NCI-H524 treated with DMSO at 0.1 percent for 48 hours (cell line): ENCODE data around the gene HSDL2.

ENCODE experiments used
- DNase-seq: peaks from one replicate; lab custom pipeline; 2025; lab: John Stamatoyannopoulos, UW

The HSDL2 gene

DNA sequence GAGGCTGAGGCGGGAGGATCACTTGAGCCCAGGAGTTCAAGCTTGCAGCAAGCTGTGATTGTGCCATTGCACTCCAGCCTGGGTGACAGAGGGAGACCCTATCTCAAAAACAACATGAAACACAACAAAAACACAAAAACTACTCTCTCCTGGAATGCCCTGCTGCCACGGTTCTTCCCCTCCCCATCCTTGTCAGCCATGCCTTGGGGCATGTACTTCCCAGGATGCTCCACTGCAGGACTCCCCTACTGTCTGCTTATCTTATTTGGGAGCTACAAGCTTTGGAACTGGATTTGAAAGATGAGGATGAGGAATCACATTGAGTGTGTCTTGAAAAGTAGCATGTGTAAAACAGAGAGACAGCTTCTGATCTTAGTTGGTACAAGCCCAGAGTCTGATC, 66.6 kb downstream of the HSDL2 start:
- no peak for DNase-seq

DNA sequence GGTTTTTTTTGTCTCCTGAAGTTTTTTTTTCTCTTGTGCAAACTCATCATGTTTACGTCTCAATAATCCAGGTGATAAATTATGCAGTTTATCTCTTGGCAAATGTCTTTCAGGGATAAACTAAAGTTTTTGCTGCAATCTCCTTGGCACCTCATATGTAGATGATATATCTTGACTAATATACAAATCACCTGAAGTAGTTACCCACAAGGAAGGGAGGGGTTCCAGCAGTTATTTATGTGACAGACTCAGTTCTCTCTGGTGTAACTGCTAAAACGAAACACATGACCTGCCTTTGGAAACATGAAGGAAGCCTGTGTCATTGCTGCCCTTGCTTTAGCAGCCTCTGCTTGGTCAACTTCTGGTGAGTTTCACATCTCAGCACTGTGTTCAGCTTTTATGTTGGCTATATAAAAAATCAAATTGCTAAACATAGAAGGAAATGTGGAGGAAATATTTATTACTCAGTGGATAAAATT, 67.4 kb downstream of the HSDL2 start:
- DNase-seq: no peak

DNA sequence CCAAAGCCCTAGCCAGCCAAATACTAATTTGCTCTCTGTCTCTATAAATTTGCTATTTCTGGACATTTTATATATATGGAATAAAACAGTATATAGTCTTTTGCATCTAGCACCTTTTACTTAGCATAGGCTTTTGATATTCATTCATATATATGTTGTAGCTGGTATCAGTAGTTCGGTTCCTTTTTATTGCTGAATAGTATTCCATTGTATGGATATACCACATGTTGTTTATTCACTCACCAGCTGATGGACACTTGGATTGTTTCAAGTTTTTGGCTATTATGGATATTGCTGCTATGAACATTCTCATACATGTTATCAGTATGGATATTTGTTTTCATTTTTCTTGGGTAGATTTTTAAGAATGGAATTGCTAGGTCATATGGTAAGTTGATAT, 82.9 kb downstream of the HSDL2 start:
- DNase-seq: no peak

DNA sequence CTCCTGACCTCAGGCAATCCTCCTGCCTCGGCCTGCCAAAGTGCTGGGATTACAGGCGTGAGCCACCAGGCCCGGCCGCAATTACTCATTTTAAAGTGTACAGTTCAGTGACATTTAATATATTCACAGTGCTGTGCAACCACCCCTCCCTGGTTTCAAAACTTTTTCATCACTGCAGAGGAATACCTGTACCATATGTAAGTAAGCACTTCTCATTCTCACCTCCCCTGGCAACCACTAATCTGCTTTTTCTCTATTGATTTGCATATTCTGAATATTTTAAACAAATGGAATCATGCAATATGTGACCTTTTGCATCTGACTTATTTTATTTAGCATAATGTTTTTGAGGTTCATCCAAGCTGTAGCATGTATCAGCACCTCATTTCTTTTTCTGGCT, 85.4 kb downstream of the HSDL2 start:
- no peak for DNase-seq

DNA sequence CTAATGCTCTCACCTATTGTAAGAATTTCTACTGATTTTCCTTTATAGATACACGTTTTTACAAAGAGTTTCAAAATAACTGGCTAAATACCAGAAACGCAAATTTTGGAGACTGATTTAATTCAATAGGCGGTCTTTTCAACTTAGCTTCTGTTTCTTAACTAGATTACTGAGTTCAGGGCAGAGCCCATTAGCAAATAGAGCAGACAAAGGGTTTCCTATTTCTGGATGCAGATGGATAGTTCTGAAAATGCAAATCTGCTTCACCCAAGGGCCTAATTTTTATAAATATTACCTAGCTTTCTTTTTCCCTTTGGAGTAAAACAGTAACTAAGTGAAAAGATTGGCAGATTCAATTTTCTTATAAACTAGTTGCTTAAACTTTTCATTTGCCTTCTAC, 93.1 kb downstream of the HSDL2 start:
- no peak for DNase-seq

DNA sequence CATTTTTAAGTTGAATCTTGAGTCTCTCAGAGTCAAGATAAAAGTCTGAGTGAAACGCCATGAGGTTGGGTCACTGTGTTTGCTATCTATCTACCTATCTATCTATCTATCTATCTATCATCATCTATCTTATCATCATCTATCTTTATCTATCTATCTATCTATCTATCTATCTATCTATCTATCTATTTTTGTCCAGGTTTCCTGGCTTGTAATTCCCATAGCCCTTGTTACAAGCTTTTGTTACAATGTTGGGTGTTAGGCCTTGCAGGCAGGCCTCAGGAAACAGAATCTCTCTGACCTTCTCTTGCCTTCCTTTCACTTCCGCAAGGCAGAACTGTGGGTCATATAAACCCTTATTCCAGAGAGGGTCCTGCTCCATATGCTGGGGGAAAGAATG, 94.1 kb downstream of the HSDL2 start:
- no peak for DNase-seq

DNA sequence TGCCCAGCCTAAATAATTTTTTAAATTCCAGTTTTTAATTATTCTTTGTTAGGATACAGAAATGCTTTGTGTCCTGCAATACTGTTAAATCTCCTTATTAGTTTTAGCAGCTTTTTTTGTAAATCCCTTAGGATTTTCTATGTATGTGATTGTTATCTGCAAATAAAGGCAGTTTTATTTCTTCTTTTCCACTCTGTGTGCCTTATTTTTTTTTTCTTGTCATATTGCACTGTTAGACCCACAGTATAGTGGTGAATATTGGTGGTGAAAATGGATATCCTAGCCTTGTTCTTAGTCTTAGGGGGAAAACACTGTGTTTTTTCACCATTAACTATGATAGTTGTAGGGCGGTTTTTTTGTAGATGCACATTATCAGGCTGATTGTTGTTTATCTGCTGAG, 95.4 kb downstream of the HSDL2 start:
- DNase-seq: no peak

DNA sequence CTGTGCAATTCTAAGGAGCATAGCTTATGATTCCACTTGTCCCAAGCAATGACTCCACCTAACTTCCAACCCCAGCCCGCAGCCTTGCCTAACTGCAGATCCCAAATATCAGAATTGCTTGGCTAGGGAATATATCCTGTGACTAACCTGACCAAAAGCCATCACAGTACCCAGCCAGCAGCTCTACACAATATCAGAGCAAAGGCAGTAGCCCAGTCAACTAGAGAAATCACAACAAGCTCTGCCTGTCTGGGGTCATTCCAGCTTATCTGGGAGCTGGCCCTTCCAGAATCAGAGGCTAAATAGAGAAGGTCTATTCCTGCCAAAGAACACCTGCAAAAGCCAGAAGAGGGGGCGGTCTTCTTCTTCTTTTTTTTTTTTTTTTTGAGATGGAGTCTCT, 97.4 kb downstream of the HSDL2 start:
- no peak for DNase-seq

DNA sequence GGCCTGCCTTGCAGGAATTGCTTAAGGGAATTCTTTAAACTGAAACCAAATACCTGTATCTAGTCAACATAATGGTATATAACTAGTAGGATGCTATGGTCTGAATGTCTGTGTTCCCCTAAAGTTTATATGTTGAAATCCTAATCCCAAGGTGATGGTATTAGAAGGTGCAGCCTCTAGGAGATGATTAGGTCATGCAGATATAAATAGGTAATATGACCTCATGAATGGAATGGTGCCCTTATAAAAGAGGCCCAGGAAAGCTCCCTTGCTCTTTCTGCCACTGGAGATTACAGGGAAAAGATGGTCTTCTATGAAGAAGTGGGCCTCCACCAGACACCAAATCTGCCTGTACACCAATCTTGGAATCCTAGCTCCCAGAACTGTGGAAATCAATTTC, 99.3 kb downstream of the HSDL2 start:
- no peak for DNase-seq

DNA sequence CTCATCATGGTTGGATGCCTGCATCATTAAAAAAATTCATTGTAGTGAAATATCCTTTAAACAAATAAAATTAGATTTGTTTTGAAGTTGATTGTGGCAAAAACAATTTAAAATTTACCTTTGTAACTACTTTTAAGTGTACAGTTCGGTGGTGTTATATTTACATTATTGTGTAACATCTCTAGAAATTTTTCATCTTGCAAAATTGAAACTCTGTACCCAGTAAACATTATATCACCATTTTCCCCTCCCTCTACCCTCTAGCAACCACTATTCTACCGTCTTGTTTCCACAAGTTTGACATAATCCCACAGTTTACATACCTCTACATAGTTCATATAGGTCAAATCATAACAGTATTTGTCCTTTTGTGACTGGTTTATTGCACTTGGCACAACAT, 104.7 kb downstream of the HSDL2 start:
- no peak for DNase-seq

DNA sequence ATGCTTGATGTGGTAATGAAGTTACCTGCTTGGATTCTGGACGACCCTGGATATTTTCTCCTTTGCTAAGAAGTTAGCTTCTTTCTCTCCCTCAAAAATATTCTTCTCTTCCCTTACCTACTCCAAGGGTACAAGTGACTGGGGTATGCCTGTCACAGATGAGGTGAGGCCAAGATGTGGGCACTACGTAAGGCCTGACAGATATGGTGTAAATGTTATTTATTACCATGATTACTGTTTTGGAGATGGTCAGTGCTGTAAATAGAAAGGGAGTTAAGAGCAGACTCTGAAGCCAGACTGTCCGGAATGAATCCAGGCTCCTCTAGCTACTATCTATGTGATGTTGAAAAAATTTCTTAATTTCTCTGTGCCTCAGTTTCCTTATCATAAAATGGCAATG, 105.7 kb downstream of the HSDL2 start:
- DNase-seq: no peak

DNA sequence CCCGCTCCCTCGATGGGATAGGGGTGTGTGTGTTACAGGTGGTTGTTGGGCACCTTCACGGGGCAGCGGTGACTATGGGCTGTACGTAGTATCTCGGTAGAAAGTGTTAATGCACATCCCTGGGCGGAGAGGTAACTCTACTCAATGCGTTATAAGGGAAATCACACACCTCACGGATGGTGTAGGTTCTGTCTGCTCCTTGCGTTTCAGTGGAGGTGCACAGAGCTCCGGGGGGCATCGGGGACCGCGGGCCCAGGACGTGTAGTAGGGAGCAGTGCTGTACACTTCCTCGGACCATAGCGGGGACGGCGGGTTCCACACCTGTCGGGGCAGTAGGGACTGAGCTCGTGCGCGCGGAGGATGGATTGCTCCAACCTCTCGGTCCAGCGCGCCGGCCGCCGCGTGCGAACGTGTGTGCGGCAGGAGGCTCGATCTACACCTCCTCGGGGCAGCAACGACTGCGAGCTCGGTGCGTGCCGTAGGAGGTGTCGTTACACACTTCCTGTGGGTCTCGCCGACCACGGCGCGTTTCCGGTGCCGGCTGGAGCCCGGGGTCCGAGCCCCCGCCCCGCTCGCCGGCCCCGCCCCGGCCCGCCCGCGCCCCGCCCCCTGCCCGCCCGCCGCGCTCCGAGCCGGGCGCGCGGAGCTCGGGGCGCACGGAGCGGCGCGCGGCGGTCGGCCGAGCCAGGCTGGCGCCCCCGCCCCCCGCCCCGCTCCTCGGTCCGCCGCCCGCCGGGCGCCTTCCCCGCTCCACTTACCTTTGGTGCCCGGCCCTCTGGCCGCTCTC, 106.5 kb downstream of the HSDL2 start, which contains the start of gene KIAA1958:
TSS of gene KIAA1958 (plus strand) at position 607 of the 787 bp plus-strand sequence. CDS start 87,254 bp downstream, outside the sequence.
- DNase-seq: no peak

DNA sequence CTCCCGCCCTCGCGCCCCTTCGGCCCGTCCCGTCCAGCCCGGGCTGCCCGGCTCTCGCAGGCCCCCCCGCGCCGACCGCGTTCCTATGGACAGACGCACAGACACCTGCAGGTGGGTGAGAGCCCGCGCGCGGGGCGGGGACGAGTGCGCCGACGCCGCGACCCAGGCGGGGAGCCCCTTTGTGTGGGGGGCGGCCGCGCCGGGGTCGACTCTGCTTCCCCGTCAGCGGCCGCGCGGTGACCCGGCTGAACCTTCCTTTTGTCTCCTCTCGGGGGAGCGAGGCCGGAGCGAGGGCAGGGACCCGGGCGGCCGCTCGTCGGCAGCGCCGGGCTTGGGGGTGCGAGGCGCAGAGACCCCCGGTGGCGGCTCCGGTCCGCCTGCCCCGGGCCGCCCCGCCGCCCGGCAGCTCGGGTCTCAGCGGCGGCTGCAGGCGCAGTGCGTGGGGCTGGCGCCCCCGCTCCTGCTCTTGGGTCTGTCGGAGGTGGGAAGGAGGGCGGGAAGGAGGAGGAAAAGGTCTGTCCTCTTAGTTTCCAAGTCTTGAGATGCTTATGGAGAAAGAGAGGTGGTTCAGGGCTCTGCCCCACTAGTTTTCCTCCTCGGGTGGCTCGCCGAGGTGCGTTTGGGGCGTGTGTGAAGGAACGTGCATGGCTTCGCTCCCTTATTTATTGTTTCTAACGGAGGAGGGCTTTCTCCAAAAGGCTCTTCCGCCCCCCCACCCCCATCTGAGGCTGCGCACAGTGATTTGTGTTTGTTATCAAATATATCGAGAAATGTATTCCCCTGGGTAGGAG, 107.3 kb downstream of the HSDL2 start:
- DNase-seq: no peak

DNA sequence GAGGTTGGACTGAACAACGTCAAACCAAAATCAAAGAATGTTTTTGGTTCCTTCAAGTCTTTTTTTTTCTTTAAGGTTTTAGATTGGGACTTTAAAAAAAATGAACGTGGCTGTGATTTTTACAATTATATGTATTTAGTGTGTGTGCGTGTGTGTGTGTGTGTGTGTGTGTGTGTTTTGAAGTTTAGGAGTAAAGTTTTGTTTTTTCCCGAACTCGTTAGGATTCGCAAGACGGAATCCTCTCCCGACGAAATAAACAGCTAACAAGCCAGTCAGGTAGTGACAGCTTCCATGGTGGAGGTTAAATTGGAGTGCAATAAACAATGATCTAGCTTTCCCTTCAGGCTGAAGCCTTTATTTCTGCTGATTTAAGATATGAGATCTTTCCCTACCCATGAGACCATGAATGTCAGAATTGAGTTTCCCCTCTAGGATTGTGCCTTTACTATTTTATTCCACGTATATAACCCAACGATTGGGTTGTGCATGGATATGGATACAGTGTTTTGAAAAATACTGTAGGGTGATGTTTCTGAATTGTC, 108.0 kb downstream of the HSDL2 start:
- no peak for DNase-seq

DNA sequence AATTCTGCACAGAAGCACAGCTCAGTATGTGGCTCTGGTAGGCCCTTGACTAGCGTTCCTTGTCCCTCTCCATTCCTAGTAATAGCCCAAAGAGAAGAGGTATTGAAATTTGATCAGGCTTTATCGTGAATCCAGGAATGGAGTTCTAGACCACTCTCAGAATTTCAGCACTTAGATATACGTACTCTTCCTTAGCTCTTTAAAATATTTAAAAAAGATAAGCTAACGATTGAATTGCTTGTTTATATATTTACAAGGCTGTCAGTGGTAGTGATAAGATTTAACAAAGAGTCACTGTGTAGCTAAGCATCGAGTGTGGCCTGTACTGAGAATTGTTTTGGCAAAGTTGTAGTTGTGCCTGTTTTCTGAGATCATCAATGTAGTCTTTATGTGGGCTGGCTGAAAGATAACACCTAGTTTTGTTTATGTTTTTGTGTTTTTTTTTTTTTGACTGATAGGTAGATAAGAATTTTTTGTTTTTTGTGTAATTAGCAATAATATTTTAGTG, 109.2 kb downstream of the HSDL2 start:
- DNase-seq: no peak

DNA sequence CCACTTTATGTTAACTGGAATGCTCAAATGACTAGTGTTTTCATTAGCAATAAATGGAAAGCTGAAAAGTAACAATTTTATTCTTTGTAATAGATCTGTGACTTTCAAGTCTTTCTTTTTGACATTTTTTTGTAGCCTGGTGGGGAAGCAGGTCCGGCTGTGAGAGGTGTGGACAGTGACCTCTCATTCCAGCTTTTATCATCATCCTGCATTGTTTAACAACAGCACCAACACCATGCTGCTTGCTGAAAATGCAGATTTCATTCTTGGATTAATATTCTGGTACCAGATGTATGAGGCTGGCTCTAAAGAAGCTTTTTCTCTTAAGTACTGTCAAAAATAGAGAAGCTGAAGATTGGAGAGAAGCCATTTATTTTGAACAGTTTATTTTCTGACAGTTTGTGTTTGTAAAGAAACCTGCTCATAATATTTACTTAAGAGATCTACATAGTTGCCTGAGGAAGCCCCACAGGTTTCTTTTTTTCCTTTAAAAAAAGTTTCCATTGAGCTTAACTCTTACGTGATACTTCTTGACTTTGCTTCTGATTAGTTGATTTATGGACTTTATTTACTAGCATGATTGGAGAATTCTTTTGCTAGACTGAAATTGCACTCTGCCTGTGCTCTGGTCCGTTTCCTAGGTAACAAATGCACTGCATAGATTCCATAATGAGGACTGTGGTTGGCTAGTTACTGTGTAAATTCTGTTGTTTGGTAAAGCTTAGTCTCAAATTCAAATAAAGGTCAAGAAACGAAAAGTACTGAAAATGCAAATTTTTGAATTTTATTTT, 110.2 kb downstream of the HSDL2 start:
- DNase-seq: no peak

DNA sequence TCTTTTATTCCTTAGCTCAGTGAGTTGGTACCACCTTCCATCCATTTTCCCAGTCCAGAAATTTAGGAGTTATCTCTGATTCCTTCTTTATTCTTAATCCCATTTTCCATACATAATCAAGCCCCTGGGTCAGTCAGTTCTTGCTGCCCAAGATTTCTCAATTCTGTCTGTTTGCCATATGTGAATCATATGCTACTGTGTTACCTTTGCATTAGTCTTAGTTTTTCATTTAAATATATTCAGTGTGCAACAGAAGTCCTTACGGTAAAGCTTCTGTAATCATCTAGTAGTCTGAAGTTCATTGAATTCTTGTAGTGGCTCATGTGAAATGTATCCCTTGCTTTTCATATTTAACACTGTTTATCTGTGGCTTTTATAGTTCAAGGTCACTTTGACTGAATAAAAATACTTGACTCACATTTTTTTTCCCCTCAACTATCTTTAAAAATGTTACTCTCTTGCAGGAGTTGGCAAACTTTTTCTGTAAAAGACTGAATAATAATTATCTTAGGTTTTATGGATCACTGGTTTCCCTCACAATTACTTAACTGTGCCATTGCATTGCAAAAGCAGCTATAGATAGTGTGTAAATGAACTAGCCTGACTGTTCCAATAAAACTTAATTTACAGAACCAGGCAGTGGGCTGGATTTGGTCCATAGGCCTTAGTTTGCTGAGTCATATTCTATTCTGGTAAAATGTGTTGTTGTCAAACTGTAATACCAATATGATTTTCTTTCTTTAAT, 113.7 kb downstream of the HSDL2 start:
- no peak for DNase-seq

DNA sequence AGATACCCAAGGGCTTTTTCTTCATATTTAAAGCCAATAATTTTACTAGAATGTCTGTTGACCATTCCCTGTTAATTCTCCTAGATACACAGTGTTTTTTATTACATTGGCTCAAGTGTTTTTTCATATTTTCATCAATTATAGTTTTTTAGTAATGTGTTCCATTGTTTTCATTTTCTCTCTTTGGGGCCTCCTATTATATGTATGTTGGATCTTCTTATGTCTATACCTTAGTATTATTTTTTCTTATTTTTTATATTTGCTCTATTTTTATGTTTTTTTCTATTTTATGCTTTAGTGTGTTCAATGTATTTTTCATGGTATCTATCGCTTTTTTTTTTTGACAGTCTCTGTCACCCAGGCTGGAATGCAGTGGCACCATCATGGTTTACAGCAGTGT, 114.2 kb downstream of the HSDL2 start:
- no peak for DNase-seq

DNA sequence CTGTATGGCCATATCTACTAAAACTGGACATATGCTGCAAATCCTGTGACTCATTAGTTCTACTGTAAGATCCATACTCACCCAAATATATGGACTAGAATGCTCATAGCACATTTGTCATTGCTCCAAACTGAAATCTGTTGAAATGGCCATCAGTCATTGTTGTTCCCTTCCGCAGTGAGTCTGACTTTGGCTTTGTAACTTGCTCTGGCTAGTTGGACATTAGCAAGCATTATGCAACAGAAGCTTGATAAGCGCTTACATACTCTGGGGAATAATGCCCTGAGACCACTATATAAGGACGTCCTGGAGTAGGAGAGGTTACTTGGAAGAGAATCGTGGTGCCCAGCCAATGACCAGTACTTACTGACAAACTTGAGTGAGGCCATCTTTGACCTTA, 115.7 kb downstream of the HSDL2 start:
- no peak for DNase-seq

DNA sequence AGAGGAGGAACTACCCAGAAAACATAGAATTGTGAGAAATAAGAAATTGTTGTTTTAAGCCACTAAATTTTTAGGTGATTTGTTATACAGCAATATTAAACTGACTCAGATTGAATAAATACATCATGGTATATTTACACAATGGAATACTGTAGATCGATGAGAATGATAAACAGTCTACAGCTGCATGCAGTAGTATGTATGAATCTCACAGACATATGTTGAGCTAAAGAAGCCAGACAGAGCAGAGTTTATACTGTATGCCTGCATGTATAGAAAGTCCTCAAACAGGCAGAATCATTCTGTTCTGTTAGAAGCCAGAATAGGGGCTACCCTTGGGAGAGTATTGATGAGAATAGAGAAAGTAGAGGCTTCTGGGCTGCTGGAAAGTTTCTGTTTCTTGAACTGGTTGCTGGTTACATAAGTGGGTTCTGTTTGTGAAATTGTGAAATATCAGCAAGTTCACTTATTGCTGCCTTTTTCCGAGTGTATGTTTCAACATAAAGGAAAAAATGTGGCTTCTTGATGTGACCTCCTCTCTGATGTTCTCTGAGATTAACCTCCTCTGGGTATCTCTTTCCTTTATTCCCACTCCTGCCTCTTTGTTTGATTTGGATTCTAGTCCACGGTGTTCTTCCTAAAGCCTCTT, 116.3 kb downstream of the HSDL2 start:
- DNase-seq: no peak

DNA sequence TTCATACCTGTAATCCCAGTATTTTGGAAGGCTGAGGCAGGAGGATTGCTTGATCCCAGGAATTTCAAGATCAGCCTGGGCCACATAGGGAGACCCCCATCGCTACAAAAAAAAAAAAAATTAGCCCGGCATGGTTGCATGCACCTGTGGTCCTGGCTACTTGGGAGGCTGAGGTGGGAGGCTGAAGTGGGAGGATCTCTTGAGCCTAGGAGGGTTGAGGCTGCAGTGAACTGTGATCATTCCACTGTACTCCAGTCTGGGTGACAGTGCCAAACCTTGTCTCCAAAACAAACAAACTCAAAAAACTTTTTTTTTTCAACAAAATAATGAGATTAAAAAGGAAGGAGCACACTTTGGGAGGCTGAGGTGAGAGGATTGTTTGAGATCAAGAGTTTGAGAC, 120.9 kb downstream of the HSDL2 start:
- DNase-seq: no peak
